GM21723 (cell line): ENCODE results near the gene MCAT.

Experiments
- ATAC-seq: cut with Tn5 transposase; IDR thresholded peaks from one replicate; pipeline ENCODE4 v1.9.1; 2021; ENCODE audit warnings: mild to moderate bottlenecking, moderate library complexity; ENCODE audit not compliant: unreplicated experiment

Gene MCAT

GRCh38 chr22:43142880-43143562 lies at the start of gene MCAT:
Gene MCAT (minus strand): TSS chr22:43143398. CDS start chr22:43143348, 50 bp downstream.
- ATAC-seq = peak; percentile 85

GRCh38 chr22:43191831-43192230 lies 48.6 kb upstream of the MCAT start:
- no peak for ATAC-seq

GRCh38 chr22:43188829-43189545 lies 45.8 kb upstream of the MCAT start:
- no peak for ATAC-seq

- peak; percentile 76 for ATAC-seq
Measured at GRCh38 chr22:43187171-43188099, 44.2 kb upstream of the MCAT start.

- ATAC-seq = peak; percentile 44
Measured at GRCh38 chr22:43186272-43187170, 43.3 kb upstream of the MCAT start, which contains the start of gene TTLL12. Gene TTLL12 (minus strand): TSS chr22:43187134. CDS start chr22:43187069, 65 bp downstream.

- ATAC-seq = no peak
Measured at GRCh38 chr22:43185860-43186261, 42.7 kb upstream of the MCAT start.

- ATAC-seq = no peak
Measured at GRCh38 chr22:43183496-43184277, 40.5 kb upstream of the MCAT start.

GRCh38 chr22:43182726-43183125 lies 39.5 kb upstream of the MCAT start:
- ATAC-seq = no peak

- no peak for ATAC-seq
Measured at GRCh38 chr22:43182118-43182517, 38.9 kb upstream of the MCAT start.

- no peak for ATAC-seq
Measured at GRCh38 chr22:43181321-43182076, 38.3 kb upstream of the MCAT start.

GRCh38 chr22:43180670-43181069 lies 37.5 kb upstream of the MCAT start:
- ATAC-seq = no peak

GRCh38 chr22:43179911-43180195 lies 36.7 kb upstream of the MCAT start:
- no peak for ATAC-seq

- ATAC-seq = no peak
Measured at GRCh38 chr22:43179146-43179910, 36.1 kb upstream of the MCAT start.

GRCh38 chr22:43177479-43177878 lies 34.3 kb upstream of the MCAT start:
- no peak for ATAC-seq

- no peak for ATAC-seq
Measured at GRCh38 chr22:43176090-43176489, 32.9 kb upstream of the MCAT start.

GRCh38 chr22:43174941-43175531 lies 31.8 kb upstream of the MCAT start:
- ATAC-seq = no peak

GRCh38 chr22:43173976-43174720 lies 30.9 kb upstream of the MCAT start:
- ATAC-seq = no peak
